HG02938 (cell line): ENCODE results near the gene CPTP.

Experiments used
- ATAC-seq: cut with Tn5 transposase; IDR thresholded peaks from one replicate; pipeline ENCODE4 v1.9.1; 2021; ENCODE audit warnings: mild to moderate bottlenecking, moderate library complexity; ENCODE audit not compliant: unreplicated experiment

CPTP gene

DNA sequence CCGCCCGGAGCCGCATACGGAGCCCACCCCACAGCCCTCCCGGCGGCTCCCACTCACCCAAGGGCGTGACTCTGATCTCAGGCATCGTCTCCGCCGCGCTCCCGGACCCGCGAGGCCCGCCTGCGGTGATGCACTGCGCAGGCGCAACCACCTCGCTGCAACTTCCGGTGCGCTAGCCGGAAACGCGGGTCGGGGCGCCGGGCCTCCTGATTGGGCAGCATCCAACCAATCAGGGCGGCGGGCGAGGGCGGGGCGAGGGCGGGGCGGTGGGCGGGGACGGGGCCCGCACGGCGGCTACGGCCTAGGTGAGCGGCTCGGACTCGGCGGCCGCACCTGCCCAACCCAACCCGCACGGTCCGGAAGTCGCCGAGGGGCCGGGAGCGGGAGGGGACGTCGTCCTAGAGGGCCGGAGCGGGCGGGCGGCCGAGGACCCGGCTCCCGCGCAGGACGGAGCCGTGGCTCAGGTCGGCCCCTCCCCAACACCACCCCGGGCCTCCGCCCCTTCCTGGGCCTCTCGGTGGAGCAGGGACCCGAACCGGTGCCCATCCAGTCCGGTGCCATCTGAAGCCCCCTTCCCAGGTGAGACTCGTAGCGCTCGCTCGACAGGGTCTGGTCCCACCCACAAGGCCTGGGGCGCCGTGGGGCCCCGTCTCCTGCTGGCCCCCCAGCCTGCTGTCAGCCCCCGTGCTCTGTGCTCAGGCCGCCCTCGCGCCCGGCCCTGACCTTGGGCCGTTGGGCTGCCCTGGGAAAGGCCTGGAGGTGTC, at the start of gene CPTP, which contains the start of gene INTS11:
TSS of gene CPTP (plus strand) at position 279 of the 764 bp plus-strand sequence. CDS start 2,109 bp downstream, outside the sequence.
TSS of gene INTS11 (minus strand) at position 137 of the 764 bp plus-strand sequence. CDS start at position 85, 52 bp downstream.
- ATAC-seq, result peak; percentile 58

DNA sequence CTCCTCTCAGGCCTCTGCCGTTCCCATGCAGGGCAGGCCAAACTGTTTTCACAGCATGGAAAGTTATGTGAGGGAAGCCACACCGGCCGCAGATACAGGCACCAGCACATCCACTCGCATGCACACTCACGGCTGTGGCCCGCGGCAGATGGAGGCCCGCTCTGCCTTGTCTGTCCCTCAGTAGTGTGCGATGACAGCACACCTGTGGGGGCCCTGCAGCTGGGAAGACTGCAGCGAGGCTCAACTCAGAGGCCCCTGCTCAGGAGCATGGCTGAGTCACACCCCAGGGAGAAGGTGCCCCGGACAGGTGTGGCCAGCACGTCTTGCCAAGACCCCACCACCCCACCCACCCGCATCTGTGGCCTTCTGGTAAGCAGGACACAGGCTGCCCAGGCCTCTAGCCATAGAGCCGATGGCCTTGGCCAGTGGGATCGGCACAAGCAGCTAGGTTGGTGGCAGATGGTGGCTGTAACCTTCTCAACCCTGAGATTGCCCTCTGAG, 49.6 kb upstream of the CPTP start:
- ATAC-seq, result no peak

DNA sequence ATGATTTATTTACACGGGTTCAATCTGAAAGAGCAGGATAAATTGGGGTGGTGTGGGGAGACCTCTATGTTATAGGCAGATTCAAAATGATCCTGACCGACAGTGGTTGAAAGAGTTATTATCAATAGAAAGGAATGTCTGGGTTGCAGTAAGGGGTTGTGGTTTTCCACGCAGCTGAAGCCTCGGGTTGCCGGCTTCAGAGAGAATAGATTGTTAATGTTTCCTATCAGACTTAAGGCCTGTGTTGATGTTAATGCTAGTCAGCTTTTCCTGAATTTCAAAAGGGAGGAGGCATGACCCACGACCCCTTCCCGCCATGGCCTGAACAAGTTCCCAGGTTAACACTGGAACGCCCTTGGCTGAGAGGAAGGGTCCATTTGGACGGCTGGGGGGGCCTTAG, 48.8 kb upstream of the CPTP start:
- no peak for ATAC-seq

DNA sequence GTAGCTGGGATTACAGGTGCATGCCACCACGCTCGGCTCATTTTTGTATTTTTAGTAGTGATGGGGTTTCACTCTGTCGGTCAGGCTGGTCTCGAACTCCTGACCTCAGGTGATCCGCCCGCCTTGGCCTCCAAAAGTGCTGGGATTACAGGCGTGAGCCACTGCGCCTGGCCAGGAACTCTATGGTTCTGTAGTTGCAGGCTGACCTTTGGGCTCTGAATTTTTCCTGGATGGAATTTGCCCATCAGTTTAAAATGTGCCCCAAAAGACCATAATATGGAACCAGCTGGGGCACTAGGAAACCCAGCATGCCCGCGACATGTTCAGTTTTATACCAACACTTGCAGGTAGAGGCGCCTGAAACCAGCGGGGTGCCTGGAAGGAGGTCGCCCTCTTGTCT, 46.0 kb upstream of the CPTP start:
- ATAC-seq, result no peak

DNA sequence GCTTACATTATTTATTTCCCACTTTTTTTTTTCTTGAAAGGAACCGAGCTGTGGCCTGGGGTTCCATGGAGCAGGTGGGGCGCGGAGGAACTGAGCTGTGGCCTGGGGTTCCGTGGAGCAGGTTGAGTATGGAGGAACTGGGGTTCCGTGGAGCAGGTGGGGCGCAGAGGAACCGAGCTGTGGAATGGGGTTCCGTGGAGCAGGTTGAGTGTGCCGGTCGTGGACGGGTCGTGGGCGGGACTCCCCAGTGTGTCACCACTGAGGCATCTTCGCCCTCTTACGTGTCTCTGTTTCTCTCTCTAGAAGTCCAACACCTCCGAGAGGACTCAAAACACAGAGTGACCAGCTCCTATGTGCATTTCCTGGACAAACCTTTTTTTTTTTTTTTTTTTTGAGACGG, 45.6 kb upstream of the CPTP start:
- ATAC-seq, result no peak

DNA sequence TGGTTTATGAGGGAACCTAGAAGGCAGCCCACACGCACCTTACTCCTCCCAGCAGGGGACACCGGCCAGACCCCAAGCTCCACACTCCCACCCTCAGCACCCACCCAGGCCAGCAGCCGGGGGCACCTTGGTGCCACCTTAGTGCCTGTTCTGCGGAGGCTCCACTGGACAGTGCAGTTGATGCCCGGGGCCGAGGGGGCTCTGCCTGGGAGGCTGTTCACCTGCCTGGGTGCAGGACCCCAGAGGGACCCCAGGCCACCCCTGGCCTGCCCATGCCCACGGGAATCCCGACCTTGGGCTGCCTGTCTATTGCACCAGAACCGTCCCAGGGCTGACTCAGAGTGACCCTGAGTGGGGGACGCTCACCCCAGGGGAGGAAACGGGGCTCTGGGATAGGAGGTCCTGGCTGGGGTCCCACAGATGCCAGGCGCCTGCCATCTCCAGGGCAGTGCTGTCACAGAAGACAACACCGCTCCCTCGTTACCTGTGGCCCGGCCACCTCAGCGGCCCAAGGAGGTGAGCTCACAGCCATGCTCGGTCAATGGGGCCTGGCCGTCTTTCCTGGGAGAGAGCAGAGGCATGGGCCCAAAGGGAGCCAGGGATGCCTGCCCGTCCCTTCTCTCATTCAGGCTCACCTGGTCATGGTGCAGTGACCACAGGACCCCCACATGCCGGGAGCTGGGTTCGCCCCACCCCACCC, 43.7 kb upstream of the CPTP start:
- ATAC-seq, result no peak

DNA sequence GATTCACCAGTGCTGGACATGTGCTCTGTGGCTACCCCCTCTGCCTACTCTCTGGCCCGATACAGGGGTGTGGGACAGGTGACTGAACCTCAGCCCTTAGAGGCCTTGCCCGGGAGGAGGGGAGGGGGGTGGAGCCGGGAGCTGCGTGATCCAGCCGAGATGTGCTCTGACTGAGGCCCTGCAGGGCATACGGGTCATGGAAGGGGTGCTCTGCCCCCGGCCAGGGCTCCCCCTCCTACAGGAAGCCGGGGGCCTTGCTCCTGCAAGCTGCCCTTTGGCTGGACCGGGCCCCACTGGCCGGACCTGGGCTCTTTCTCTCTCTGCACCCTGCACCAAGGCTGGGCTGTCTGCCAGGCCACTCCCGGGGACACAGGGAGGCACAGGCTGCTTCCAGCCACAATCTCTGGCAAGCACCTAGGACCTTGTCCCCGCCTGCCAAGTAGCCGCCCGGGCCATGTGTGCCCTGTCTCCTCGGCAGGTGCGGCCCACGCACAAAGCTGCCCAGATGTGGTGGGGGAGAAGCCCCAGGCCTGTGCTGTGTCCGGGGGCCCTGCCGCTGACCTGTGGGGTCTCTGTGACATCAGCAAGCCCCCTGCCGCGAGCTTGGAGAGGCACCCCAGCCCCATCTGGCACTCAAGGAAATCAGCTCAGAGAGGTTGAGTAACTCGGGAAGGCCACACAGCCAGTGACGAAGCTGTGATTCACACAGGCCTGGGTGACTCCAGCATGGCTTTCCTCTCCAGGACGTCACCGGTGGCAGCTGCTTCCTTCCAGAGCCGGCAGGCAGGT, 42.9 kb upstream of the CPTP start:
- no peak for ATAC-seq

DNA sequence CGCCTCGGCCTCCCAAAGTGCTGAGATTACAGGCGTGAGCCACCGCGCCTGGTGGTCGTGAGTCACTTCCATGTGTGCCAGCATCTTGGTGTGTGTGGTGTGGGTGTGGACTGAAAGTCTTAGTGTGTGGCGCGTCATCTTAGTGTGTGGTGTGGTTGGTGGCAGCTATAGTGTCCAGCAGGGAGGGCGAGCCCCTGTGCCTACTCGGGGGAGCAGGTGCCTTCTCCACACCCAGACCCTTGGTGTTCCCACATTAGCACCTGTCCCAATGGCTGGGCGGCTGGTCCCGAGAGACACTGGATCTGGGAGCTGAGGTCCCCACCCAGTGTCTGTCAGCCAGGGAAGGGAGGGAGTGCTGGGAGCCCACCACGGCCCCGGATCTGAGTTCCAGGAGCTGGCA, 41.6 kb upstream of the CPTP start:
- ATAC-seq, result no peak

DNA sequence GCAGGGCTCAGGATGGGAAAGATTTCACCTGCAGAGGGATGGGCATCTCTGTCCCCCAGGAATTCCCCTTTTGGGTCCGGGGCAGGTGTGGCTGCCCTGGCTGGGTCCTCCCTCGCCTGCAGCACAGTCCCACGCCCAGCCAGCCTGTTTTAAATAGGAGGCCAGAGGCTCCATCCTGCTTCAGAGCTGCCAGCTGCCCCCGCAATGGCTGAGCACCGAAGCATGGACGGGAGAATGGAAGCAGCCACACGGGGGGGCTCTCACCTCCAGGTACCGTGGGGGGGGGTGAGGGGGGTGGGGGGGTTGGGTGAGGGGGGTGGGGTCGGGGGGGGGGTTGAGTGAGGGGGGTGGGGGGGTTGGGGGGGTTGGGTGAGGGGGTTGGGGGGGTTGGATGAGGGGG, 40.8 kb upstream of the CPTP start:
- ATAC-seq, result no peak

DNA sequence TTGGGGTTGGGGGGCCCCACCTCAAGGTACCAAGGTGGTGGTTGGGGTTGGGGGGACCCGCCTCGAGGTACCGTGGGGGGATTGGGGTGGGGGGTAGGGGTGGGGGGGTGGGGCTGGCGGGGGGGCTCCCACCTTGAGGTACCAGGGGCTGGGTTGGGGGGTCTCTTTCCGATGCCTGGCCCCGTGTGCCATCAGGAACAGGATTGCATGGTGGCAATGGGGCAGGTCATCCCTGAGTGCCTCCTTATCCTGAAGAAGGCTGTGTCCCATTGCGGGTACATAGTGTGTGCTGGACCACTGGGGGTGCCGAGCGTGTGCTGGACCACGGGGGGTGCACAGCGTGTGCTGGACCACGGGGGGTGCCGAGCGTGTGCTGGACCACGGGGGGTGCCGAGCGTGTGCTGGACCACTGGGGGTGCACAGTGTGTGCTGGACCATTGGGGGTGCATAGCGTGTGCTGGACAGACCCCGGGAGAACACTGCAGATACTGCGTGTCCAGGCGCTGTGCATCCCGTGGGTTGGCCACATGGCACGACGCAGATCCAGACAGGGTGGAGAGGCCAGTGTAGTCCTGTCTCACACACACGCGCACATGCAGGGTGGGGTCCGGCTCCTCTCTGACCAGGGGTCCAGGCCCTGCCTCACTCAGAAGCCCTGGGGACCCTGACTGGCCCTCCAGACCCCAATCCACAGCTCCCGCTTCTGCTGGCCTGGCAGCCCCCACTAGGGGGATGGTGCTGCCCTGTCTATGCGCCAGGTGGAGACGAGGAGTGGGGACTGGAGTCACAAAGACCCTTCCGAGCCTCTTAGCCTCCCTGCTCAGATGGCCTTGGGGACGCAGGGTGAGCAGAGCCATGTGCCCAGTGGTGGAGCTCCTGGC, 40.1 kb upstream of the CPTP start:
- ATAC-seq, result no peak

DNA sequence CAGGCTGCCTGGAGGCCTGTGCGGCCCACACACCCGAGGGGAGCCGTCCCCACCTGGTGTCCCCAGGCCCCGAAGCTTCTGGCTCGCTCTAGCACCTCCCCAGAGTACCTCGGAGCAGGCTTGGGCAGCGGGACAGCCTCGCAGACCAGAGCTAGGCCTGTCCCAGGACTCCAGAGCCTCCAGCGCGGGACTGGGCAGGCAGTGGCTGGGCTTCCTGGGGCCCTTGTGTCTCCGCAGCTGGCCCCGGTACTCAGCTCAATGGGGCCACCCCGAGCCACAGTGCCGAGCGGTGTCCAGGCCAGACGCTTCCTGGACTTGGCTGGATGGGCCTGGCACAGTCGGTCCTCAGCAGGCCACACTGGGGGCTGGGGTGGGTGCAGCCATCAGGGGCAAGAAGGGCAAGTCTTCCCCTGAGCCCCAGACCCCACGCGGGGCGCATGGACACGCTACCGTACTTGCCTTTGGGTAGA, 39.5 kb upstream of the CPTP start:
- no peak for ATAC-seq

DNA sequence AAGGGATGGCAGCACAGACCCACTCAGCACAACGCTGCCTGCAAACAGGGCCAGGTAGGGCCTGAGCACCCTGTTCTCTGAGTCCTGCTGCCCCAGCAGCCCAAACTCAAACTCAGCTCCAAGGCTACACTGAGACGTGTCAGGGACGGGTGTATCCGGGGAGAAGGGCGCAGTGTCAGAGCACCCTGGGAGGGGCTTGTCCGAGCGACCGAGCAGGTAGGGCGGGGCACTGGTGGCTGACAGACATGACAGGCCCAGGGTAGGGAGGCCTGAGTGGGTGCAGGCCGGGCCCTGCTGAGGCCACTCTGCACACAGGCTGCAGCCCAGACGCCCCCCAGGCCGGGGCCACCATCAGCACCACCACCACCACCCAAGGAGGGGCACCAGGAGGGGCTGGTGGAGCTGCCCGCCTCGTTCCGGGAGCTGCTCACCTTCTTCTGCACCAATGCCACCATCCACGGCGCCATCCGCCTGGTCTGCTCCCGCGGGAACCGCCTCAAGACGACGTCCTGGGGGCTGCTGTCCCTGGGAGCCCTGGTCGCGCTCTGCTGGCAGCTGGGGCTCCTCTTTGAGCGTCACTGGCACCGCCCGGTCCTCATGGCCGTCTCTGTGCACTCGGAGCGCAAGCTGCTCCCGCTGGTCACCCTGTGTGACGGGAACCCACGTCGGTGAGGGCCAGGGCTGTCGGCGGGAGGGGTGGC, 38.8 kb upstream of the CPTP start:
- ATAC-seq, result no peak

DNA sequence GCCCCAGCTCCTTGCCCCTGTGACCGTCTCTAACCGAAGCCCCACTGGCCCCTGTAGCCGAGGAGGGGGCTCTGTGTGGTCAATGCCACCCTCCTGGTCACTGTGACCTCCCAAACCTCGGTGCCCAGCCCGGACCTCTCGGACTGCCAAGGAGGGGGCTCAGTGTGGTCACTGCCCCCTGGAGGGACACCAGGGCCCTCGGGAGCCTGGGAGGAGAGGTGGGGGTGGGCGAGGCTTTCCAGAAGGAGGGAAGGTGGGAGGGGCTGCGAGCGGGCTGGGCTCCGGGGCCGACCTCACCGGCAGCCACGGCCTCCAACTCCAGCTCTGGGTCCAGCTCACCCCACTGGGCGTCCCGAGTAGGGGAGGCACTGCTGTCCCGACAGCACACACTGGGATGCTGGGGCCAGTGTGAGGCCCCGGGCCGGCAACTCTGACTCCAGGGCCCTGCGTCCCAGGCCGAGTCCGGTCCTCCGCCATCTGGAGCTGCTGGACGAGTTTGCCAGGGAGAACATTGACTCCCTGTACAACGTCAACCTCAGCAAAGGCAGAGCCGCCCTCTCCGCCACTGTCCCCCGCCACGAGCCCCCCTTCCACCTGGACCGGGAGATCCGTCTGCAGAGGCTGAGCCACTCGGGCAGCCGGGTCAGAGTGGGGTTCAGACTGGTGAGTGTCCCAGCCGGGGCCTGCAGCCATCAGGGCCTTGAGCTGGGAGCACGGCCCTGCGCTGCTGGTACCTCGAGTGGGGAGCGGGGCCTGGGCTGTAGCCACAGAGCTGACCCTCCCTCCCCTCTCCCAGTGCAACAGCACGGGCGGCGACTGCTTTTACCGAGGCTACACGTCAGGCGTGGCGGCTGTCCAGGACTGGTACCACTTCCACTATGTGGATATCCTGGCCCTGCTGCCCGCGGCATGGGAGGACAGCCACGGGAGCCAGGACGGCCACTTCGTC, 38.0 kb upstream of the CPTP start:
- no peak for ATAC-seq

DNA sequence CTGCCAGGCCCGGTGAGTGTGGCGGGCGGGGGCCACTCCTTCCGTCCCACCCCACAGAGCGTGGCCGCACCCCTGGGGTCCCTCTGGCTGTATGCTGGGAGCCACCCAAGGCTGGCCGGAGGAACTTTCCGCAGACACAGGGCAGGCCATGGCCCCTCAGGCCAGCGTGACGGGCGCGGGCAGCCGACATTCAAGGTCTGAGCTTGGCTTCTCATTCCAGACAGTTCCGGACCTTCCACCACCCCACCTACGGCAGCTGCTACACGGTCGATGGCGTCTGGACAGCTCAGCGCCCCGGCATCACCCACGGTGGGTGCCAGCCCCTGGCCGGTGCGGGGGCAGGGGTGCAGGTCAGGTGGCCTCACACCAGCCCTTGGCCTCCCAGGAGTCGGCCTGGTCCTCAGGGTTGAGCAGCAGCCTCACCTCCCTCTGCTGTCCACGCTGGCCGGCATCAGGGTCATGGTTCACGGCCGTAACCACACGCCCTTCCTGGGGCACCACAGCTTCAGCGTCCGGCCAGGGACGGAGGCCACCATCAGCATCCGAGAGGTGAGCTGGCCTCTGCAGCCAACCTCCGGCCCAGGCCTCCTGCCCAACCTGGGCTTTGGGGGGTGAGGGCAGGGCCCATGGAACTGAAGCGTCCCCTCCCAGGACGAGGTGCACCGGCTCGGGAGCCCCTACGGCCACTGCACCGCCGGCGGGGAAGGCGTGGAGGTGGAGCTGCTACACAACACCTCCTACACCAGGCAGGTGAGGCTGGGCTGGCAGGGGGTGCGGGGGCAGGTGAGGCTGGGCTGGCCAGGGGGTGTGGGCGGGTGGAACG, 37.1 kb upstream of the CPTP start:
- ATAC-seq, result no peak

DNA sequence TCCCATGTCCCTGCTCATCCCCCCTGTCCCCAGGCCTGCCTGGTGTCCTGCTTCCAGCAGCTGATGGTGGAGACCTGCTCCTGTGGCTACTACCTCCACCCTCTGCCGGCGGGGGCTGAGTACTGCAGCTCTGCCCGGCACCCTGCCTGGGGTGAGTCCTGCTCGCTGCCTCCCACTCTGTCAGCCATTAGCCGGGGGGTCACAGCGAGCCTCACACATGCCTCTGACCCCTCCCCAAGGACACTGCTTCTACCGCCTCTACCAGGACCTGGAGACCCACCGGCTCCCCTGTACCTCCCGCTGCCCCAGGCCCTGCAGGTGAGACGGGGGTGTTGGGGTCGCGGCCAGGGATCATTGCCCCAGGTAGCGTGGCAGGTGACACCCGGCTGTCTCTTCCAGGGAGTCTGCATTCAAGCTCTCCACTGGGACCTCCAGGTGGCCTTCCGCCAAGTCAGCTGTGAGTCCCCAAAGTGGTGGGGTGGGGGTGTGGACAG, 34.3 kb upstream of the CPTP start:
- no peak for ATAC-seq

DNA sequence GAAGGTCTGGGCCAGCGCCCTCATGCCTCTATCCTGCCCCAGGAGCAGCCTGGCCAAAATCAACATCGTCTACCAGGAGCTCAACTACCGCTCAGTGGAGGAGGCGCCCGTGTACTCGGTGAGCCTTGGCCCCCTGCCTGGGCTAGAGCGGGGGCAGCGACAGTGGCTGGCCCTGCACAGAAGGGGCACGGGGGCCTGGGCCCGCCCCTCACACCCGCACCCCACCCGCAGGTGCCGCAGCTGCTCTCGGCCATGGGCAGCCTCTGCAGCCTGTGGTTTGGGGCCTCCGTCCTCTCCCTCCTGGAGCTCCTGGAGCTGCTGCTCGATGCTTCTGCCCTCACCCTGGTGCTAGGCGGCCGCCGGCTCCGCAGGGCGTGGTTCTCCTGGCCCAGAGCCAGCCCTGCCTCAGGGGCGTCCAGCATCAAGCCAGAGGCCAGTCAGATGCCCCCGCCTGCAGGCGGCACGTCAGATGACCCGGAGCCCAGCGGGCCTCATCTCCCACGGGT, 33.5 kb upstream of the CPTP start:
- no peak for ATAC-seq
